Measurements from ENCODE around the gene KRTAP4-11.
"Not testable (repeated sequence)": the region's sequence is repeated elsewhere in the genome, so short reads cannot be mapped to it uniquely, and the experiment has no call there.

Gene KRTAP4-11

DNA sequence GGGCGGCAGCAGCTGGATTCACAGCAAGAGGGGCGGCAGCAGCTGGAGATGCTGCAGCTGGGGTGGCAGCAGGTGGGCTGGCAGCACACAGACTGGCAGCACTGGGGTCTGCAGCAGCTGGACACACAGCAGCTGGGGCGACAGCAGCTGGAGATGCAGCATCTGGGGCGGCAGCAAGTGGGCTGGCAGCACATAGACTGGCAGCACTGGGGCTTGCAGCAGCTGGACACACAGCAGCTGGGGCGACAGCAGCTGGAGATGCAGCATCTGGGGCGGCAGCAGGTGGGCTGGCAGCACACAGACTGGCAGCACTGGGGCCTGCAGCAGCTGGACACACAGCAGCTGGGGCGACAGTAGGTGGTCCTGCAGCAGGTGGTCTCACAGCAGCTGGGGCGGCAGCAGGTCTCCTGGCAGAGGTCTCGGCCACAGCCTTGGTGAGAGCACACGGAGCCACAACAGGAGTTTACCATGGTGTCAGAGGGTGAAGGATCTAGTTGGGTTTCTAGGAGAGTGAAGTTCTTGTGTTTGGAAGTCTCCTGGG is at the start of gene KRTAP4-11:
Gene KRTAP4-11, minus strand, starts transcription at position 528 of the 541 bp plus-strand sequence. Its CDS starts 58 bp downstream, at position 470.
- DNase-seq (ENCODE audit: low spot score), result not testable (repeated sequence)

DNA sequence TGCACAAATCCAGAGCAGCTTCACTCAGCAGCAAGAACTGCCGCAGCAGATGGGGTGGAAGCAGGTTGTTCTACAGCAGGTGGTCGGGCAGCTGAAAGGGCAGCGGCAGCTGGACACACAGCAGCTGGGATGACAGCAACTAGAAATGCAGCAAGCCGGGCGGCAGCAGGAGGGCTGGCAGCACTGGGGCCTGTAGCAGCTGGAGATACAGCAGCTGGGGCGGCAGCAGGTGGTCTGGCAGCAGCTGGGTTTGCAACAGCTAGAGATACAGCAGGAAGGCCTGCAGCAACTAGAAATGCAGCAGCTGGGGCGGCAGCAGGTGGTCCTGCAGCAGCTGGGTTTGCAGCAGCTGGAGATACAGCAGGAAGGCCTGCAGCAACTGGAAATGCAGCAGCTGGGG is 49.4 kb upstream of the KRTAP4-11 start:
- DNase-seq (ENCODE audit: low spot score), result no peak

- DNase-seq (ENCODE audit: low spot score), result no peak
These were observed 45.7 kb upstream of the KRTAP4-11 start for GRCh38 chr17:41163828-41164227.

GRCh38 chr17:41160648-41161047 is 42.5 kb upstream of the KRTAP4-11 start, which contains the start of gene KRTAP4-4:
Gene KRTAP4-4 (minus strand): TSS chr17:41160748. CDS start chr17:41160691, 57 bp downstream.
- DNase-seq (ENCODE audit: low spot score), result no peak

- not testable (repeated sequence) for DNase-seq (ENCODE audit: low spot score)
These were observed 42.0 kb upstream of the KRTAP4-11 start for GRCh38 chr17:41160190-41160589.

GRCh38 chr17:41153856-41154255 is 35.7 kb upstream of the KRTAP4-11 start:
- peak; percentile 51 for DNase-seq (ENCODE audit: low spot score)

DNA sequence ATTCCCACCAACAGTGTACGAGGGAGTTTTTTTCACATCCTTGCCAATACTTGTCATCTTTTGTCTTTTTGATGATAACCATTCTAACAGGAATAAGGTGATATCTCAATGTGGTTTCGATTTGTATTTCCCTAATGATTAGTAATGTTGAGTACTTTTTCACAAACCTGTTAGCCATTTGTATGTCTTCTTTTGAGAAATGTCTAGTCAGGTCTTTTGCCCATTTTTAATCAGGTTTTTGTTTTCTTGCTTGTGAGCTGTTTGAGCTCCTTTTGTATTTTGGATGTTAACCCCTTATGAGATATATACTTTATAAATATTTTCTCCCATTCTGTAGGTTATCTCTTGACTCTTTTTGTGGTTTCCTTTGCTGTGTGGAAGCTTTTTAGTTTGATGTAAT is 33.4 kb upstream of the KRTAP4-11 start:
- no peak for DNase-seq (ENCODE audit: low spot score)

- no peak for DNase-seq (ENCODE audit: low spot score)
These were observed 31.9 kb upstream of the KRTAP4-11 start for GRCh38 chr17:41150026-41150425.

GRCh38 chr17:41149652-41149985 is 31.4 kb upstream of the KRTAP4-11 start, which contains the start of gene KRTAP4-5:
Gene KRTAP4-5 (minus strand): TSS chr17:41149825. CDS start chr17:41149767, 58 bp downstream.
- no peak for DNase-seq (ENCODE audit: low spot score)

DNA sequence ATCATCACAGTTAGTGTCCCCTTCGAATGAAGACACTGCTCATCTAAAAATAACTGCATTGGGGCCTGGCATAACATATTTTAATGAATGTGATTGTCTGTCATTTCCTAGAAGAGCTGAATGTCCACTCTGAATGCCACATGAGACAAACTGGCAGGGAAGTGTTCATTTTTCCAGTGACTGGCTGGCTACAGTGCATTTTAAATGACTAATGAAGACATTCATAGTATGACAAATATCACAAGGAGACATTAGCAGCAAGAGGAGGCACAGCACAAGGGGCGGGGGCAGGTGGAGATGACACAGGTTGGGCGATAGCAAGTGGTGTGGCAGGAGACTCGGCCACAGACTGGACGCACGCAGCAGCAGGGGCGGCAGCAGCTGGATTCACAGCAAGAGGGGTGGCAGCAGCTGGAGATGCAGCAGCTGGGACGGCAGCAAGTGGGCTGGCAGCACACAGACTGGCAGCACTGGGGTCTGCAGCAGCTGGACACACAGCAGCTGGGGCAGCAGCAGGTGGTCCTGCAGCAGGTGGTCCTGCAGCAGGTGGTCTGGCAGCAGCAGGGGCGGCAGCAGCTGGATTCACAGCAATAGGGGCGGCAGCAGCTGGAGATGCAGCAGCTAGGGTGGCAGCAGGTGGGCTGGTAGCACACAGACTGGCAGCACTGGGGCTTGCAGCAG is 30.9 kb upstream of the KRTAP4-11 start:
- DNase-seq (ENCODE audit: low spot score), result not testable (repeated sequence)

DNA sequence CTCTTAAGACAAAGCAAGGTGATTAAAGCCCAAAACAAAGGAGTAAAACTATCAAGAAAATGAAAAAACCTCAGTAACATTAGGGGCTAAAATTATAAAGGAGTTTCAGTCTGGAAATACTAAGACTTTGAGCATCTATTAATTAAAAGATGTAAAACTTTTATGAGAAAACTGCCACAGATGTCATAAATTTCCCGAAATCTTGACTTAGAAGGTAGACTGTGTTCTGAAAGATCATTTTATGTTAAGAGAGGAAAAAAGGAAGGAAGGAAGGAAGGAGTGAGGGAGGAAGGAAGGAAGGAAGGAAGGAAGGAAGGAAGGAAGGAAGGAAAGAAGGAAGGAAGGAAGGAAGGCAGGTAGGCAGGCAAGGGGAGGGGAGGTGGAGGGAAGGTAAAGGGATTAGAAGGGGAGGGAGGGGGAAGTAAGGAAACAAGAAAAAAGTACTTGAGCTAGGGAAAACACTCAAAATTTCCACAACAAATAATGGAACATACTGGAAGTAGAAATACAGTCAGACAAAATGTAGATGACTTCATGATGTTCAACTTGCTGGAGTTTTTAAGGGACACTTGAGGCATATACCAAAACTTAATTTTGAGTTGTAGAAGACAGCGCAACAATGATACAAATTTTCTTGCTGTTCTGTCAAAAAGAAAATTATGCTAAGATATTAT is 29.5 kb upstream of the KRTAP4-11 start:
- DNase-seq (ENCODE audit: low spot score), result no peak

DNA sequence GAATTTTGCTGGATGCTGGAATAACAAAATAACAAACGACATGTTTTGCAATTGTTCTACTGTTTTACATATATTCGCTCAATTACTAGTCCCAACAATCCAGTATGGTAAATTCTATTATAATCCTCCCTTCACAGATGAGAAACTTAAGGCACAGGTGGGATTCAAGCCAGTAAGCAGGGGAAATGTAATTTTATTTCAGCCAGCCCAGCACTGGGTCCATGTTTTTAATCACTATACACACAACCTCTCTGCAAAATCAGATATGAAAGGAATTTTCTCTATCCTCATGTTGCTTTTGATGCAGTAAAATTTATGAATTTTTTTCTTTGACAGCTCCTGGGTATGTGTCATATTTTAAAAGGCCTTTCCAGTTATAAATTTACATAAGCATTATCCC is 27.1 kb upstream of the KRTAP4-11 start:
- no peak for DNase-seq (ENCODE audit: low spot score)

DNA sequence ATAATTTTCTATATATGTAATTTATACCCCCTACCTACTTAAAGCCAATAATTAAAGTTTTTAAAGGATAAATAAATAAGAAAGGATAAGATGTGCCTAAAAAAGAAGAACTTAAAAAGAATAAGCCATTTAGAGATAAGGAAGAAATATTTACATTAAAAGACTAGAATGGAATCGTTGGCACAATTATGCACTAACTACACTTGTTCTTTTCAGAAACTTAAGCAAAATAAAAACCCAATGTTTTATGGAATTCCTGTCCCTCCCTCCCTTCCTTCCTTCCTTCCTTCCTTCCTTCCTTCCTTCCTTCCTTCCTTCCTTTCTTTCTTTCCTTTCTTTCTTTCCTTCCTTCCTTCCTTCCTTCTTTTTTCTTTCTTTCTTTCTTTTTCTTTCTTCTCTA is 26.7 kb upstream of the KRTAP4-11 start:
- DNase-seq (ENCODE audit: low spot score), result no peak

DNA sequence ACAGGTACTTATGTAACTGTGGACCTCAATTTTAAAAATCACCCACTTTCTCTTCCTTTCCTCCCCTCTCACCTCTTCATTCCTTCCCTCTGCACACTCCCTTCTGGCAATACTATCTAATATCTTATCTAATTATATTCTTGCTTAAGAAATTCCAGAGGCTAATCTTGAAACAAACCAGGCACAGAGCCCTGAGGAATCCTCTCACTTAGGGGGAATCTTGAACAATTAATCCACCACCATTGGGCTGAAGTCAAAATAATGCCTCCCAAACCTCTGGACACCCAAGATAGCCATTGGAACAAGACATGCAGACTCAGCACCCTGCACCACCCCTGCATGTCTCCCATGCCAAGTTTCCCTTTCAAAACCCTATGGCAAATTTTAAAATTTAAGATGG is 23.2 kb upstream of the KRTAP4-11 start:
- DNase-seq (ENCODE audit: low spot score), result no peak

GRCh38 chr17:41140360-41141131 is 22.4 kb upstream of the KRTAP4-11 start, which contains the start of gene KRTAP4-6:
Gene KRTAP4-6 (minus strand): TSS chr17:41140544. CDS start chr17:41140487, 57 bp downstream.
- no peak for DNase-seq (ENCODE audit: low spot score)

DNA sequence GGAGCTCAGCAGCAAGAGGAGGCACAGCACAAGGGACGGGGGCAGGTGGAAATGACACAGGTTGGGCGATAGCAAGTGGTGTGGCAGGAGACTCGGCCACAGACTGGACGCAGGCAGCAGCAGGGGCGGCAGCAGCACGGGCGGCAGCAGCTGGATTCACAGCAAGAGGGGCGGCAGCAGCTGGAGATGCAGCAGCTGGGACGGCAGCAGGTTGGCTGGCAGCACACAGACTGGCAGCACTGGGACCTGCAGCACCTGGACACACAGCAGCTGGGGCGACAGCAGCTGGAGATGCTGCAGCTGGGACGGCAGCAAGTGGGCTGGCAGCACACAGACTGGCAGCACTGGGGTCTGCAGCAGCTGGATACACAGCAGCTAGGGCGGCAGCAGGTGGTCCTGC is 21.7 kb upstream of the KRTAP4-11 start:
- DNase-seq (ENCODE audit: low spot score), result not testable (repeated sequence)

DNA sequence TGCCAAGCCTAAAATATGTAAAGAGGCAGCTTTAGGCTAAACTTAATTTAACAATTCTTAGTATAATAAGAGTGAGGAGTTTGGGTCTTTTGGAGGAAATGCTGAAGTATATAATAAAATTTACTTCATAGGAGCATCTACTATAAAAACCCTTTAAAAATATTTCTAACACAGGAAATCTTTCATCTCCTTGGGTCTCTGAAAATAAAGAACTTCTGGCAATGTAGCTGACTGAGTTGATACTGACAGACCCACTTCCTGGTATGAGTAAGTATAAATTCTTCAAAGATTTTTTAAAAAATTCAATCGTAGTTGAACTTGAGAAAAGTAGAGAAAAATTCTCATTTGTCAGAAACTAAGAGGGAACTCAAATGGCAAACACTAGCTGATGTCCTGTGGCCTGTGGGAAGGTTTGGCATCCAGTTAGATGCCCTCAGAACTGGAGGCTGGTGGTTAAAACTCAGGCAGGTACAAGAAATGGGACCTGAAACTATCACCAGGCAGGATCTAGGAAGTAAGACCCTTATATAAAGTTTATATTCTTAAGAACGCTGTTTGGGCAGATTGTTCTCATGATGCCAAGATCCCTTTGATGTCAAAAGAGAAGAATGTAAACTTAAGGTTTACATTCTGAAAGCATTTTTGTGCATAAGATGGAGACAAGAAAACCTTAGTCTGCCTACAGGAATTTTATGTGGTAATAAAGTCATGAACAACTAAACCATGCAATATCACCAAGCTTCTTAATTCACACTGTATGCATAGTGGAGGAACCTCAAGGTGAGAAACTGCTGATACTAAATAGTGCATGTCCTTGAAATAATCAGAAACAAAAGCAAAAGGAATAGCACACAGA is 15.9 kb upstream of the KRTAP4-11 start:
- DNase-seq (ENCODE audit: low spot score), result no peak

GRCh38 chr17:41131979-41132378 is 13.8 kb upstream of the KRTAP4-11 start:
- DNase-seq (ENCODE audit: low spot score), result no peak

- no peak for DNase-seq (ENCODE audit: low spot score)
These were observed 9.2 kb upstream of the KRTAP4-11 start for GRCh38 chr17:41127371-41127770.

GRCh38 chr17:41126412-41126811 is 8.2 kb upstream of the KRTAP4-11 start:
- no peak for DNase-seq (ENCODE audit: low spot score)

GRCh38 chr17:41125064-41125463 is 6.9 kb upstream of the KRTAP4-11 start:
- DNase-seq (ENCODE audit: low spot score), result no peak

Measured in Ammon's horn (tissue), 1 donor.